Mucosa of descending colon (tissue), 3 donors: ENCODE results near the gene PCDH12. TPM values are rescaled to one million over a fixed set of nuclear protein-coding genes. Genes with fewer than 3 reads are reported as not detected.
A peak's percentile ranks its signal among the peaks of the same experiment; 100 is the strongest.

Source experiments
- ATAC-seq: fragments of 200-7000 bp; cut with Tn5 transposase; one replicate; pipeline ENCODE4 v1.9.1; 2020; ENCODE audit warnings: mild to moderate bottlenecking, moderate library complexity
- DNase-seq, 3 donors: peaks; one replicate each; pipeline ENCODE4 v3.0.0-alpha.2; 2020
- H3K36me3 ChIP-seq: fragments of 200-600 bp; one replicate; pipeline ENCODE4 v1.8.0; 2021; ENCODE audit warnings: low read depth, mild to moderate bottlenecking
- H3K4me1 ChIP-seq: fragments of 200-600 bp; one replicate; pipeline ENCODE4 v1.8.0; 2021; ENCODE audit warnings: low read depth, mild to moderate bottlenecking
- H3K4me3 ChIP-seq: fragments of 200-600 bp; one replicate; pipeline ENCODE4 v1.8.0; 2021; ENCODE audit warnings: mild to moderate bottlenecking
- H3K9me3 ChIP-seq: fragments of 200-600 bp; one replicate; pipeline ENCODE4 v1.8.0; 2021; ENCODE audit warnings: mild to moderate bottlenecking
- CTCF ChIP-seq: fragments of 200-600 bp; IDR thresholded peaks from one replicate; pipeline ENCODE4 v1.8.0; 2022; ENCODE audit warnings: antibody characterized with exemption, mild to moderate bottlenecking
- intact Hi-C, 2 donors: fragments of 100-400 bp; cut with DNase I in 1 of 2; cut with micrococcal nuclease in 1 of 2; formaldehyde crosslinking; loops; one replicate each; pipeline versions ENCODE4 v1.11.0 to v1.11.1; 2022; cut with DNase I, micrococcal nuclease
- total RNA-seq, 3 donors: library from RNA; stranded (reverse); fragmentation: NEBNext Ultra II Directional in 2 of 3; extraction: Animal tissue kit (Norgen Biotek cat#: 25700) in 2 of 3; gene quantifications; one replicate each; pipeline versions ENCODE4 v1.2.1 to v1.2.4, GENCODE V29; 2021 to 2023
- donor health status: DM: no; HTN: no; CAD: no; lungs with moderate emphysema.
- donor health status: DM: no; HTN: no; CAD: no.
- donor health status: DM: no; HTN: yes; CAD: no.

Gene PCDH12
- total RNA-seq, 3 donors from 2014 or later = 1.2 to 3.2 (median 2.2) TPM

GRCh38 chr5:142000173-142000572, 42.2 kb upstream of the PCDH12 start:
- ATAC-seq (no peak), DNase-seq (no peak)
- no peaks in the 10 kb centered on the region for H3K4me1 ChIP-seq
- H3K36me3 ChIP-seq = no peaks in the 10 kb centered on the region
- intact Hi-C loops = no loop called here
- TF ChIP-seq CTCF = no peak
- H3K4me3 ChIP-seq = no peak overlapping the region
- no peaks in the 10 kb centered on the region for H3K9me3 ChIP-seq

GRCh38 chr5:141997358-141997960, 39.5 kb upstream of the PCDH12 start:
- intact Hi-C loops = loop anchor here in 1 of 2 donors (10.0 kb wide), 1 partner anchor 137 kb away; no protein-coding TSS in a partner anchor
- DNase-seq (no peak), ATAC-seq (peak; percentile 38)
- H3K36me3 ChIP-seq = no peaks in the 10 kb centered on the region
- H3K4me1 ChIP-seq = no peaks in the 10 kb centered on the region
- no peaks in the 10 kb centered on the region for H3K9me3 ChIP-seq
- H3K4me3 ChIP-seq = no peak overlapping the region
- no peak for TF ChIP-seq CTCF

DNA sequence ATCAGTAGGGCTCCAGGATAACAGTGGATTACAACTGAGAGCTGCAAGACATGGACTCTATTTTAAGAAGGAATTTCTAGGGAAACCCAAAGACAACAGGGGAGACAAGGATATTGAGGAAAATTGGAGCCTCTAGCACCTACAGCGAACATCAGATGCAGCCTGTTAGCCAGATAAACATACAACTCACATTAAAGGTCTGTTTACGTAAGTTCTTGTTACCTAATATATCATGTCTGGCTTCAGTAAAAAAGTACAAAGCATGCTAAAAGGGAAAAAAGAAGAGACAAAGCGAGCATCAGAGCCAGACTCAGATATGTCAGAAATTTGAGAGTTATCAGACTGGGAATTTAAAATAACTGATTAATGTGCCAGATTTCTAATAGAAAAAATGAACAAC, 37.7 kb upstream of the PCDH12 start:
- no peak for ATAC-seq
- intact Hi-C loops = loop anchor here in 1 of 2 donors (10.0 kb wide), 1 partner anchor 139 kb away; no protein-coding TSS in a partner anchor

DNA sequence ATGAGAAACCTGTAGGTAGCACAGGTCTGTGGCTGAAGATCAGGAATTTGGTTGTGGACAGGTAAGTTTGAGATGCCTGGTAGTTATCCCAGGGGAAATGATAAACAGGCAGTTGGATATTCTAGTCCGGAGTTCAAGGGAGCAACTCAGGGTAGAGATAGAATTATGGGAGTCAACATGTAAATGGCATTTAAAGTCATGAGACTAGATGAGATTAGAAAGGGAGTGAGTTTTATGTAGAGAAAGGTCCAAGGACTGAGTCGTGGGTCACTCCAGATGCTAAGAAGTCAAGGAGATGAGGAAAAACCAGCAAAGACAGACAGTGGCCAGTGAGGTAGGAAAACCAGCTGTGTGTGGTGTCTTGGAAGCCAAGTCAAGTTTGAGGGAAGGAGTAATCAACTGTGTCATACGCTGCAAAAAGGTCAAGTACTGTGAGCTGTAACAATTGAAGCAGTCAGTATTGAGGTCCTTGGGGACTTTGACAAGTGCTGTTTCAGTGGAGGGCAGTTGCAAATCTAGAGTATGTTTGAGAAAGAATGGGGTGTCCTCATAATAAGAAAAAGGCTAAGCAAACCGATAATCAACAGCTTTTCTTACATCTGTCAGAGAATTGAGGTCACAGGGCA, 36.6 kb upstream of the PCDH12 start:
- H3K4me3 ChIP-seq = no peak overlapping the region
- DNase-seq (no peak), ATAC-seq (no peak)
- TF ChIP-seq CTCF = no peak
- no peaks in the 10 kb centered on the region for H3K9me3 ChIP-seq
- intact Hi-C loops = loop anchor here (5.0 to 10.0 kb wide), 2 partner anchors 140 to 148 kb away; no protein-coding TSS in a partner anchor
- H3K36me3 ChIP-seq = no peaks in the 10 kb centered on the region
- H3K4me1 ChIP-seq = no peaks in the 10 kb centered on the region

More for the DNA sequence above, 37.7 kb upstream of the PCDH12 start:
- TF ChIP-seq CTCF = no peak
- H3K4me1 ChIP-seq = no peaks in the 10 kb centered on the region
- H3K36me3 ChIP-seq = no peaks in the 10 kb centered on the region
- DNase-seq = no peak
- H3K4me3 ChIP-seq = no peak overlapping the region
- no peaks in the 10 kb centered on the region for H3K9me3 ChIP-seq

- DNase-seq (peak in 2 of 3 donors; percentile 56 to 95), ATAC-seq (peak; percentile 72)
- TF ChIP-seq CTCF = peak; percentile 50
- intact Hi-C loops = loop anchor here (5.0 to 10.0 kb wide), 2 partner anchors 142 to 150 kb away; no protein-coding TSS in a partner anchor
- no peak overlapping the region for H3K4me3 ChIP-seq
- H3K36me3 ChIP-seq = no peaks in the 10 kb centered on the region
- no peaks in the 10 kb centered on the region for H3K9me3 ChIP-seq
- no peaks in the 10 kb centered on the region for H3K4me1 ChIP-seq
These were observed 34.5 kb upstream of the PCDH12 start for GRCh38 chr5:141992349-141992963.
